ENCODE data around the gene ZNF438. TPM values are rescaled to one million over a fixed set of nuclear protein-coding genes. Genes with fewer than 3 reads are reported as not detected.

ZNF438 gene
- total RNA-seq, 1 donor from 2014 or later = 1.7 TPM

DNA sequence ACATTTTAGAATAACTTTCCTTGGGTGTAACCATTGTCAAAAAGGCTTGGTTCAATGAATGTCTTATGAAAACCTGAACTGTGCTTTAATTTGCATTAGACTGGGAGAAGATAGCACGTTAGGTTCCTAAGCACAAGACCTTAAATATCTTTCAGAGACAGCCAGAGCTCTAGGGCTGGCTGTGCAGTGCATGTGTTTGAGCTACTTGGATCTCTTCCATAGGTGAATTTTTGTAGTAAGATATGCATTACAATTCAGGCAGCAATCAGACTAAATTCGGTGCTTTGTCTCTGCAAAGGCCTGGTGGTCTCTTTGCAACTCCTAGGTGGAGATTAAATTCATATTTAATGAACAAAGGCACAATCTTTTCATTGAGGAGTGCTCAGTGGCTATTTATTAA, 192.0 kb downstream of the ZNF438 start:
- DNase-seq (ENCODE audit: low spot score in 2 of 2) = no peak
- Histone ChIP-seq H3K27ac (no peak overlapping the region), H3K27me3 (no peaks in the 10 kb centered on the region), H3K36me3 (no peaks in the 10 kb centered on the region), H3K4me1 (peaks cover 0 to 4% of the 10 kb centered on the region in 2 donors), H3K4me3 (no peak overlapping the region), H3K9me3 (no peaks in the 10 kb centered on the region)
- TF ChIP-seq, protein P1, sequence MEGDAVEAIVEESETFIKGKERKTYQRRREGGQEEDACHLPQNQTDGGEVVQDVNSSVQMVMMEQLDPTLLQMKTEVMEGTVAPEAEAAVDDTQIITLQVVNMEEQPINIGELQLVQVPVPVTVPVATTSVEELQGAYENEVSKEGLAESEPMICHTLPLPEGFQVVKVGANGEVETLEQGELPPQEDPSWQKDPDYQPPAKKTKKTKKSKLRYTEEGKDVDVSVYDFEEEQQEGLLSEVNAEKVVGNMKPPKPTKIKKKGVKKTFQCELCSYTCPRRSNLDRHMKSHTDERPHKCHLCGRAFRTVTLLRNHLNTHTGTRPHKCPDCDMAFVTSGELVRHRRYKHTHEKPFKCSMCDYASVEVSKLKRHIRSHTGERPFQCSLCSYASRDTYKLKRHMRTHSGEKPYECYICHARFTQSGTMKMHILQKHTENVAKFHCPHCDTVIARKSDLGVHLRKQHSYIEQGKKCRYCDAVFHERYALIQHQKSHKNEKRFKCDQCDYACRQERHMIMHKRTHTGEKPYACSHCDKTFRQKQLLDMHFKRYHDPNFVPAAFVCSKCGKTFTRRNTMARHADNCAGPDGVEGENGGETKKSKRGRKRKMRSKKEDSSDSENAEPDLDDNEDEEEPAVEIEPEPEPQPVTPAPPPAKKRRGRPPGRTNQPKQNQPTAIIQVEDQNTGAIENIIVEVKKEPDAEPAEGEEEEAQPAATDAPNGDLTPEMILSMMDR (IDR thresholded peaks at IDR 0.05) = no peak
- intact Hi-C loops (cut with DNase I) = no loop called here

DNA sequence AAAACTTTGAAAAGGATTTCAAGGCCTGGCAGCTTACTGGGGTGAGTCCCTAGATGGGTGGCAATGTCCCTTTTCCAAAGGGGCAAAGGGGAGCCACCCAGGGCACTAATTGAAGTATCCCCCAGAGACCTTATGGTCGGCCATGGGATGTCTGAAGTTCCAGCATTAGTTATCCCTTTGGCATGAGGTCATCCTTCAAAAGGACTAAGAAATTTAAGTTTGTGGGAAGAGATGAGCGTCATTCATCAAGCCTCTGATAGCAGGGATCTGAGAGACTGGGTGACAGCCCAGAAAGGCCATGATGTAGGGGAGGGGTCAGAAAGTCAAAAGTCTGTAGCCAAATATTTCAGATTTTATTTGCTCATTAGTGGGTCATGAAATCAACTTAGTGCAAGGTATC, 195.3 kb downstream of the ZNF438 start:
- Histone ChIP-seq H3K4me3 (no peak overlapping the region), H3K27me3 (no peaks in the 10 kb centered on the region), H3K27ac (no peak overlapping the region), H3K4me1 (peaks cover 0 to 3% of the 10 kb centered on the region in 2 donors), H3K9me3 (no peaks in the 10 kb centered on the region), H3K36me3 (no peaks in the 10 kb centered on the region)
- no peak for DNase-seq (ENCODE audit: low spot score in 2 of 2)
- TF ChIP-seq, protein P1 (IDR thresholded peaks at IDR 0.05) = no peak
- intact Hi-C loops (cut with DNase I) = loop anchor here (2.0 kb wide), 1 partner anchor 34 kb away; no protein-coding TSS in a partner anchor

DNA sequence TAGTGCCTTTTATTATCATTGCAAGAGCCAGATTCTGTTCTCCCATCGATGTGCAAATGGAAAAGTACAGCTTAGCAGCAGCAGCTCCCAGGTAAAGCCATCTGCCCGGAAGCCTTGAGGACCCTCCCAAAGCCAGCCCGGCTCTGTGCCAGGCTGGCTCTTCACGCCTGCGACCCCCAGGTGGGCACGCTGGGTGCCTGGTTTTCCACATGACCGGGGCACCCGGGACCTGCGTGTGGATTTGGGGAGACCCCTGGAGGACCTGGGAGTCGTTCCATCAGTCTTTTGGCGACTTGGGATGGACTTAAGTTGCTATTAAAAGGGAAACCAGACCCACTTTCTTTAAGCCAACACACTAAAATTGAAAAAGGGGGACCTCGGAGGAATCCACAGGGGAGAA, 196.5 kb downstream of the ZNF438 start:
- TF ChIP-seq, protein P1 (IDR thresholded peaks at IDR 0.05) = no peak
- no peaks in the 10 kb centered on the region for H3K9me3 ChIP-seq
- no peak overlapping the region for H3K4me3 ChIP-seq
- H3K4me1 ChIP-seq = no peaks in the 10 kb centered on the region
- intact Hi-C loops (cut with DNase I) = no loop called here
- no peaks in the 10 kb centered on the region for H3K36me3 ChIP-seq
- no peak for DNase-seq (ENCODE audit: low spot score in 2 of 2)
- no peak overlapping the region for H3K27ac ChIP-seq
- no peaks in the 10 kb centered on the region for H3K27me3 ChIP-seq

DNA sequence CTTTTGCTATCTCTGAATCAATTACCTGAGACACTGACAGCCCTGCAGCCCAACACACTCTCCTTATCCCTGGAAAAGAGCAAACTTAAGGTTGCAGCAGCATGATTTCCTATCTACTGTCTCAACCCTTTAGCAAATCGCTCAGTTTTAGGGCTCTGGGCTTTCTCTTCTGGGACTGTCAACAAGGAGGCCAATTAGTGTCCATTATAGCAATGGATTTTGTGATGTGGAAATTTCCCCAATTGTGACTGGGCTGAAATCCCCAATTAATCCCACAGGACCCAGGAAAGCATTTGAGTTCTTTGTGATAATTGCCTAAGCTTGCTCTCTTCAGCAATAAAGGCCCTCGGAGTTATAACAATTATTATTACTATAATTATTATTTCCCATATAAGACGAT, 197.0 kb downstream of the ZNF438 start:
- no peaks in the 10 kb centered on the region for H3K27me3 ChIP-seq
- no peak for DNase-seq (ENCODE audit: low spot score in 2 of 2)
- intact Hi-C loops (cut with DNase I) = no loop called here
- H3K27ac ChIP-seq = no peak overlapping the region
- TF ChIP-seq, protein P1 (IDR thresholded peaks at IDR 0.05) = no peak
- no peaks in the 10 kb centered on the region for H3K4me1 ChIP-seq
- no peaks in the 10 kb centered on the region for H3K36me3 ChIP-seq
- H3K4me3 ChIP-seq = no peak overlapping the region
- no peaks in the 10 kb centered on the region for H3K9me3 ChIP-seq

DNA sequence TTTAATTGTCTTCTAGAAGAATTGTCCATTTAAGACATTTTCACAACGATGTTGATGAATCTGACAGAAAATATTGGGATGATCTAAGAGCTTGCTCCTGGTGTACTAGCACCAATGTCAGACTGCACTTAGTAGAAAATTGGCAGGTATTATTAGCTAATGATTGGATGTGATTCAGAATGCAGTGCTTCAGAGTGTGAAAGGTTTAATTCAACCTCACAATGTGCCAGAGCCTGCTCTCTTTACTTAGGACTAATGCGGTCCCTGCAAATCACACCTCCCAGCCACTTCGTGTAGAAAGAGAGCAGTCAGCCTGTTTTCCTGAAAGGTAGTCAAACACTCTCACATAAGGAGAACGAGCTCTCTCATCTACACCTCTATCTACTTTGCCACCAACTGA, 197.5 kb downstream of the ZNF438 start:
- H3K27ac ChIP-seq = no peak overlapping the region
- no peak overlapping the region for H3K4me3 ChIP-seq
- DNase-seq (ENCODE audit: low spot score in 2 of 2) = no peak
- no peaks in the 10 kb centered on the region for H3K4me1 ChIP-seq
- H3K27me3 ChIP-seq = no peaks in the 10 kb centered on the region
- H3K36me3 ChIP-seq = no peaks in the 10 kb centered on the region
- no peaks in the 10 kb centered on the region for H3K9me3 ChIP-seq
- intact Hi-C loops (cut with DNase I) = no loop called here
- TF ChIP-seq, protein P1 (IDR thresholded peaks at IDR 0.05) = no peak

DNA sequence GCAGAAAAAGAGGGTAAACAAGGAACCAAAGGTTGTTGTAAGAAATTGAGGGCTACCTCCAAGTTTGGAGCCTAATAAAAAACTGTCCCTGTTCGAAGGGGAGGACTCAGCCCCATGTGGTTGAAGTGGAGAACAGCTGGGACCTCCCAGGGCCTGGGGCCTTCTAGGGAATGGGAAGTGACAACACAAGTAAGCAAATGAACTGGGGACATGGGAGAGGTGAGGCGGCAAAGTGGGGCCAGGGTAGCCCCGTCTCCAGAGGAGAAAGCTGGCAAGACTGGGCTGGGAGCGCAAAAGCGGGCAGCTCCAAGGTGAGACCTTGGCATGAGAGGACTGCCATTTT, 198.1 kb downstream of the ZNF438 start:
- Histone ChIP-seq H3K27ac (no peak overlapping the region), H3K4me3 (no peak overlapping the region), H3K9me3 (no peaks in the 10 kb centered on the region), H3K36me3 (no peaks in the 10 kb centered on the region), H3K4me1 (no peaks in the 10 kb centered on the region), H3K27me3 (no peaks in the 10 kb centered on the region)
- TF ChIP-seq, protein P1 (IDR thresholded peaks at IDR 0.05) = no peak
- DNase-seq (ENCODE audit: low spot score in 2 of 2) = no peak
- intact Hi-C loops (cut with DNase I) = no loop called here

All from ascending aorta (tissue), 2 donors.